ENCODE data around the gene SMTNL2.

The SMTNL2 gene

GRCh38 chr17:4547118-4547906 lies 37.0 kb upstream of the SMTNL2 start:
- TF ChIP-seq CTCF (IDR thresholded peaks at IDR 0.05), result no peak
- H3K27ac ChIP-seq, result no peak overlapping the region
- no peak for DNase-seq (ENCODE audit: low spot score)
- H3K4me3 ChIP-seq, result no peak overlapping the region

- no peak overlapping the region for H3K4me3 ChIP-seq
These were observed 36.3 kb upstream of the SMTNL2 start for GRCh38 chr17:4548061-4548461.

GRCh38 chr17:4548721-4549531 lies 35.4 kb upstream of the SMTNL2 start:
- Histone ChIP-seq H3K27ac (no peak overlapping the region), H3K4me3 (no peak overlapping the region)
- no peak for TF ChIP-seq CTCF (IDR thresholded peaks at IDR 0.05)
- DNase-seq (ENCODE audit: low spot score), result no peak

More at GRCh38 chr17:4548061-4548461, 36.3 kb upstream of the SMTNL2 start:
- TF ChIP-seq CTCF (IDR thresholded peaks at IDR 0.05), result no peak
- H3K27ac ChIP-seq, result no peak overlapping the region
- DNase-seq (ENCODE audit: low spot score), result no peak

- Histone ChIP-seq H3K27ac (no peak overlapping the region), H3K4me3 (no peak overlapping the region)
- no peak for TF ChIP-seq CTCF (IDR thresholded peaks at IDR 0.05)
- DNase-seq (ENCODE audit: low spot score), result no peak
These were observed 34.4 kb upstream of the SMTNL2 start for GRCh38 chr17:4549781-4550533.

- no peak for TF ChIP-seq CTCF (IDR thresholded peaks at IDR 0.05)
- H3K4me3 ChIP-seq, result no peak overlapping the region
- H3K27ac ChIP-seq, result no peak overlapping the region
- no peak for DNase-seq (ENCODE audit: low spot score)
These were observed 33.7 kb upstream of the SMTNL2 start for GRCh38 chr17:4550534-4551039.

- no peak for TF ChIP-seq CTCF (IDR thresholded peaks at IDR 0.05)
- H3K4me3 ChIP-seq, result no peak overlapping the region
- no peak for DNase-seq (ENCODE audit: low spot score)
- no peak overlapping the region for H3K27ac ChIP-seq
These were observed 33.2 kb upstream of the SMTNL2 start for GRCh38 chr17:4551141-4551540.

Measured in coronary artery (tissue), 2 donors.